T-helper 1 cell (primary cell): ENCODE measurements around the gene OBI1.
A peak's percentile ranks its signal among the peaks of the same experiment; 100 is the strongest.

Experiments used
- DNase-seq, 5 donors: peaks; one replicate each; pipeline ENCODE4 v3.0.0-alpha.2; 2012 to 2020
- total RNA-seq, 4 donors: gene quantifications; one replicate each; lab custom pipeline; 2026; lab: John Stamatoyannopoulos, UW

OBI1 gene, protein sequence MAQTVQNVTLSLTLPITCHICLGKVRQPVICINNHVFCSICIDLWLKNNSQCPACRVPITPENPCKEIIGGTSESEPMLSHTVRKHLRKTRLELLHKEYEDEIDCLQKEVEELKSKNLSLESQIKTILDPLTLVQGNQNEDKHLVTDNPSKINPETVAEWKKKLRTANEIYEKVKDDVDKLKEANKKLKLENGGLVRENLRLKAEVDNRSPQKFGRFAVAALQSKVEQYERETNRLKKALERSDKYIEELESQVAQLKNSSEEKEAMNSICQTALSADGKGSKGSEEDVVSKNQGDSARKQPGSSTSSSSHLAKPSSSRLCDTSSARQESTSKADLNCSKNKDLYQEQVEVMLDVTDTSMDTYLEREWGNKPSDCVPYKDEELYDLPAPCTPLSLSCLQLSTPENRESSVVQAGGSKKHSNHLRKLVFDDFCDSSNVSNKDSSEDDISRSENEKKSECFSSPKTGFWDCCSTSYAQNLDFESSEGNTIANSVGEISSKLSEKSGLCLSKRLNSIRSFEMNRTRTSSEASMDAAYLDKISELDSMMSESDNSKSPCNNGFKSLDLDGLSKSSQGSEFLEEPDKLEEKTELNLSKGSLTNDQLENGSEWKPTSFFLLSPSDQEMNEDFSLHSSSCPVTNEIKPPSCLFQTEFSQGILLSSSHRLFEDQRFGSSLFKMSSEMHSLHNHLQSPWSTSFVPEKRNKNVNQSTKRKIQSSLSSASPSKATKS
- total RNA-seq, result 8.9 to 18.1 (median 16.5) reads per million in 4 donors

DNA sequence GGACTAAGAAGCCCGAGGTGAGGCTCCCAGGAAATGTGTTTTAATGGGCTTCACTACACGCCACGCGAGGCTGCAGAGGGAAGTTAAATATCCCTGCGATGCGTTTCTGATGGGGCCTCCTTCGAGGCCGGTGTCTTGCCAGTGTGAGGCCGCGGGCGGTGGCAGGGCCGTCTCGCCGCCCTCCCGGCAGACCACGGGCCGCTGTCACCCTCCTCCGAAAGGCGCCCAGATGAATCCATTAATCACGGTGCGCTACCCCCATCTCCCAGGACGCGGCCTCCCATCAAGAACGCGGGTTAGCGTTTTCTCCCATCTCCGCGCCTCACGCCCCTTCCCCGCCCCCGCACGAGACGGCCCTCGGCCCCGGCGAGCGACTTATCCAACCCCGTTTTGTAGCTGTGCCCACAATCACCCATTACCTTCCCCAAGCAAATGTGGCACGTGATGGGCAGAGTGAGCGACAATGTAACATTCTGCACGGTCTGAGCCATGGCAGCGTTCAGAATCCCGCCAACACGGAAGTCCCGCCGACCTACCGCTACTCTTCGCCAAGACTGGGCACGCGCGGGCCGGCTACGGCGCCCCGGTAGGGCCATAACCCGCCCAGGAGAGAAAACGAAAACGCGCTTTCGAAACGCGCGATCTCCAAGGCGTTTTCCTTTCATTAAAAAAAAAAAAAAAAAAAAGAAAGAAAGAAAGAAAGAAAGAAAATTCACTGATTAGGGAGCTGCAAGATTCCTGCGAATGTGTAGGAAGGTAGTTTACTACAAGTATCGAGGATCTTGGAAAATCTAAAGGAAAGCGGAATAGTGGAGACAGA, at the start of gene OBI1:
Gene OBI1 (minus strand): TSS at position 526 of the 820 bp plus-strand sequence. CDS start 35 bp downstream, at position 491.
- DNase-seq, result peak; percentile 74 to 88 (median 85)

DNA sequence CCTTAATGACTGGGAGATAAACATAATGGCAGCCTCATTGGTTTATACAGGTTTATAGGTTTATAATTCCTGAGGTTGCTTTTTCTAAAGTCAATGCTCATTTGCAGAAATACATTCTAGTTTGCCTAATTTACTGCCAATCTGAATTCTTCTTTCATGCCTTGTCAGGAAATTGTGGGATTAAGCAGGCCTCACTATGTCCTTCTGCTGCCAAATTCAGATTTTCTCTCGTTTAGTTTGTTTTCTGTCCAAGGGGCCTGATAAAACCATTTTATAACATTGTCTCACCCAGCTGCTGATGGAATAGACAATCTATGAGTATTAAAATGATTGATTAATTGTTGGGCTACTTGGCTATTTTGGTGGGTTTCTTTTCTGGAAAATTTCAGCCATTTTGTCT, 42.4 kb upstream of the OBI1 start:
- DNase-seq, result no peak

DNA sequence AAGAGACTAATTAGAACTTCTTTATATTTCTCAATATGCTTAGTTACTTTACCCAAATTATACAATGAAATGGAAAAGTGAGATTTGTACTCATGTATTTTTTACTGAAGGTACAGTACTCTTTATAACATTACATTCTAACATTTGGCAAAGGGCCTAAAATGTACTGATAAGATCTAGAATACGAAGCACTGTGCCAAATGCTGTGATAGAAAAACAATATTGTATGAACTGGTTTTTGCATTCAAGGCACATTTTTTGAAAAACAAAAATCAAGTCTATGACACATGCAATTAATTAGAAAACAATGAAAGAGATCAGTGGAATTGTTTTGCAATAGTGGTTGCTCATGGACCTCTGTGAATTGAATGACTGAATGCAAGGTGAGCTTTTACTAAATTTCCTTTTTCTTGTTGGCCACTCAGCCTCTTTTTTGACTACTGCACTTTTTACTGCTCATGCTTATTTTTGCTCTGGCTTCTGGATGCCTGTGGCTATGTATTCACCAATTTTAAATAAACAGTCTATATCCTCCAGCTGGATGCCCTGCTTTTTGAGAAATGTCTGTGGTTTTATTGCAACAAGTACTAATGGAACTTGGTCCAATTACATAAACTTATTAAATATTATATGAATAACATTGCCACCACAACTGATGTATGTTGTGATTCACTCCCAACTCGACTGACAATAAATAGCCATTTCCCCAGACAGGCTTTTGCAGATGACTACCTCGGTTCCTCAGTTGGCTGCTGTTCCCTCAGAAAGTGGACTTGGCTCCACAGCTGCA, 41.4 kb upstream of the OBI1 start:
- DNase-seq, result no peak

DNA sequence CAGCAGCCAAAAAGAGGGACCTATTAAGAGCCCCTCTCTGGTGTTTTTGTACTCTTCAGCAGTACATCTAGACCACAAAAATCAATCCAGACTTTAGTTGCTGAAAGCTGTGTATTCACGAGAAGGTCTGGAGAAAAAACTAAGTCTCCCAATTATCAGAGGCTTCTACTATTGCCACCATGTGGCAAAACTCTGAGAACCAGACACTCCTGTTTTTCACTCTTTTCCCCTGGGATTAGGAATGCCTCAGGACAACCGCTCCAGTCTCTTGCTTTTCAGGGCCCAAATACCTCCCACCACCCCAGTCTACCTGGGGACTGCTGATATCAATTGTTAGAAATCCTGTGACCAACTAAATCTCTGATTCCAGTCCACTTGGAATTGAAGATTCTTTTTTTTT, 30.1 kb upstream of the OBI1 start:
- no peak for DNase-seq

DNA sequence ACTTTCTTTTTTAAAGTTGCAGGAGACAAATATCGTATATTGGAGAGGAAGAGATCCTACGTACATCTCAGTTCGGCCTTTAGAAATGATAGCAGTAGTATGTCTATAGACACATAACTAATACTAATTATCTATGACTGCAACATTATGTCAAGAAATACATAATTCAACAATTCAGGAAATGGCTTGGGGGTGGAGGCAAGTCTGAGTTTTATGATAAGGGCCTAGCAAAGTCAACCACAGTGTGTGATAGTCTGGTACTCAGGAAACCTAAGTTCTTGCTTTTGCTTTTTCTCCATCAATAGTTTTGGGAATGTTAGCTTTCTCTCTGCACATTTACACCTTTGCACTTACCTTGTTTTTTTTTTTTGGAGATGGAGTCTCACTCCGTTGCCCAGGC, 27.5 kb upstream of the OBI1 start:
- no peak for DNase-seq

DNA sequence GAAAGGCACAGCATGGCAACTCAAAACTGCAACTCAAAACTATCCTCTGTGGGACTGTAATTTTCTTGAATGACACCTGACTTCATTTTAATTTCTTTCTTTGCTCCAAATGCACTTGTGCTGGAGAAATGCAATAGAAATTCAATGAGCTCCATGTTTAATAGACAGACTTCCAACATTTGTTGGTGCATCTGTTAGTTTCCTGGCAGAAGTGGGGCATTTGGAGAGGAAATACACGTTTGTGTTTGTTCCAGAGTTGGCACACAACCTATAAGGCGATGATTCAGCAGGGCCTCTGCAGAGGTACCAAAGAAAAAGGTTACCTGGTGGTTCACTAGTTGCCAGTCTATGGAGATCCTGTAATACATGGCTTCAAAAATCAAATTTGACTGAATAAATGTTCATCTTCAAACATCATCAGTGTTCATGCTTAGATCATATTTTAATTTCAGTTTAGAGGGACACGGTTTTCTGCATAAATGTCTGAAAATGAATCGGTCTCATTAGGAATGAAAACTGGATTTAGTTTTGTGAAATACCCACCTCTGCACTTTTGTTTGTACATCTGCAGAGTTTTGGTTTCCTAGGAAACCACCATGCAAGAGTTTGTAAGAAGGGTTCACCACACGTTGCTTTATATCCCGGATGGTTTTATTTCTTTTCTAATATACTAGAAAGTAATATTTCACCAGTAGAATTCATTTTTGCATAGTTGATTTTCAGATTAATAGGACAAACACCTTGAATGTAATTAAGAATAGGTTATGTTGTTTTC, 21.8 kb upstream of the OBI1 start:
- DNase-seq, result no peak

DNA sequence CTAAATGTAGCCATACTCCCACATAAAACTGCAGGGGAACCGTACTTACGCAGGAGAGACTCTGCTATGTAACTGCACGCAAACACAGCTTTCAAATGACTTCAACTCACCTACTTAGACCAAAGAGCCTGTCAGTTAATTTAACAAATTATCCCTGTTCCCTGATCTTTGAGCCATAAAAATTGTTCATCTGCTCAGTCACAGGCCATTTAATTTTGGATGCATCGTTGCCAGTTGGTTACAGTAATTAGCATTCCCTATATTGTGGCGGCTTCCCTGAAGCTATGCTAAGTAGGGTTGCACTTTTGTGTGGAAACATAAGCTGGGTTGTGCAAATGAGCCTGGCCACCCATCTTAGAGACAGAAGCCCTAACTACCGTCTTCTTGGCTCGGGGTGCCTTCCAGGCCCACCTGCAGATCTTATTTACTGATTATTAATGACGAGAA, 21.2 kb upstream of the OBI1 start:
- DNase-seq, result no peak

DNA sequence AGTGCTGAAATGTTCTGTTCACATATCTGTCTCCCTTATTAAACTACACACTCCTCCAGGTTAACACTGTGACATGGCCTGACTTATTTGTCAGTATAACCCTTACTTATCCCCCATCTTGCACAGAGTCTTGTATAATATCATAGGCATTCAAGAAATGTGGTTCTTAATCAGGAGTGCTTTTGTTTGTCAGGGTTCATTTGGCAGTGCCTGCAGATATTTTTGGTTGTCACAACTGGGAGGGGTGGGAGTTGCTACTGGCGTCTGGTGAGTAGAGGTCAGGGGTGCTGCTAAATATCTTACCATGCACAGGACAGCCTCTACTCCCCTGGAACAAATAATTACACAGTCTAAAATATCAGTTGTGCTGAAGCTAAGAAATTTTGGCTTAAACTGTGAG, 20.4 kb upstream of the OBI1 start:
- no peak for DNase-seq

DNA sequence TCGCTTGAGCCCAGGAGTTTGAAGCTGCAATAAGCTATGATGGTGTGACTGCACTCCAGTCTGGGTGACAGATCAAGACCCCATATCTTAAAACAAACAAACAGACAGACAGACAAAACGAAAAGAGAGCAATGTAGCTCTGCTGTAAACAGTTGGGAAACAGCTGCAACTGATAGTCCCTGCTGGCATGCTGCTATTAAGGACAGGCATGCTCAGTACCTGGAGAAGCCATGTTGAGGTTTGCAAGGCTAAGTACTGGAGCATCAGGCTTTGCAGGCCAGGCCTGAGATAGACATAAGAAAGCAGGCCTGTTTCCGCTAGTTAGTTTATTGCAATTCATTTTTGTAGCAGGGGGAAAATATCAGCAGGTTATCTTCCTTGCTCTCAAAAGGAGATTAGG, 16.2 kb upstream of the OBI1 start:
- no peak for DNase-seq

DNA sequence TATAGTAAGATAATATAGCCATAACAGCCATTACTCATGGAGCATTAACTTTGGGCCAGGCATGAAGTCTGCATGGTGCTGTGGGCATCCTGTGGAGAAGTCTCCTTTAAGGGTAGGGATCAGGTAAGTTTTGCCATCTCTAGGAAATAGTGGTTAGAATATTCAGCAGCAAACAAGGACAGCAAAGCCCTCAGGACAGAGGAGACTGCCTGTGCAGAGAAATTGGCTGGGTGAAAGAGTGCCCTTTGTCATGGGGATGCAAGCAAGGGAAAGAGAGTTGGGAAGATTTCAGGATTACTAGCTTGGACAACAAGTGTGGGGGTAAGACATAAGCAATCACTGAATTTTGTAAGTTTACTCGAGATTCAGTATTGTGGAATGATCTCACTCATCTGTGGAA, 15.7 kb upstream of the OBI1 start:
- no peak for DNase-seq

DNA sequence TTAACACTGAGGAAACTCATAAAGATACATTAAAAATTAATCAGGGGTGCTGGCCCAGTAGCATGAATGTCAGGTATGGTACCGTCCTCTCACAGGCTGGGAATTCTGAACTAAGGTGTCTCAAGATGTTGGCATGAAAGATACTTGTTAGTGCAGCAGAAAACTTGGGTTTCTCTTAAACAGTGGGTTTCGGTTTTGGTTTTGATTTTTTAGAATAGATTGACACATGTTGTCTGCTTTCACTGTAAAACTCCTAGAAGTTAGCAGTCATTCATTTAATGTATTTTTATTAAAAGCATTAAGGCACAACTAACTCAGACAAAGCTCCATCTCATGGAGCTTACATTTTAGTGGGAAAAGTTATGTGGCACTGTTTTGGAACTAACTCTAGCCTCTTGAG, 3.5 kb upstream of the OBI1 start:
- peak in 1 of 5 donors; percentile 12 for DNase-seq

DNA sequence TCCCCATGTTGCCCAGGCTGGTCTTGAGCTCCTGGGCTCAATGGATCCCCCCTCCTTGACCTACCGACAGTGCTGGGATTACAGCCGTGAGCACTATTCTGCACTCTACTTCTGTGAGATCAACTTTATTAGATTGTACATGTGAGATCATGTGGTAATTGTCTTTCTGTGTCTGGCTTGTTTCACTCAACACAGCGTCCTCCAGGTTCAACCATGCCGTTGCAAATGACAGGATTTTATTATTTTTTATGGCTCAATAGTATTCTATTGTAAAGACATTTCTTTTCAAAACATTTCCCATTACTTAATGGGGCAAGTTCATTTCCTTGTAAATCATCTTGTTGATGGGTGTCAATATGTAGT, 1.5 kb upstream of the OBI1 start:
- DNase-seq, result no peak

DNA sequence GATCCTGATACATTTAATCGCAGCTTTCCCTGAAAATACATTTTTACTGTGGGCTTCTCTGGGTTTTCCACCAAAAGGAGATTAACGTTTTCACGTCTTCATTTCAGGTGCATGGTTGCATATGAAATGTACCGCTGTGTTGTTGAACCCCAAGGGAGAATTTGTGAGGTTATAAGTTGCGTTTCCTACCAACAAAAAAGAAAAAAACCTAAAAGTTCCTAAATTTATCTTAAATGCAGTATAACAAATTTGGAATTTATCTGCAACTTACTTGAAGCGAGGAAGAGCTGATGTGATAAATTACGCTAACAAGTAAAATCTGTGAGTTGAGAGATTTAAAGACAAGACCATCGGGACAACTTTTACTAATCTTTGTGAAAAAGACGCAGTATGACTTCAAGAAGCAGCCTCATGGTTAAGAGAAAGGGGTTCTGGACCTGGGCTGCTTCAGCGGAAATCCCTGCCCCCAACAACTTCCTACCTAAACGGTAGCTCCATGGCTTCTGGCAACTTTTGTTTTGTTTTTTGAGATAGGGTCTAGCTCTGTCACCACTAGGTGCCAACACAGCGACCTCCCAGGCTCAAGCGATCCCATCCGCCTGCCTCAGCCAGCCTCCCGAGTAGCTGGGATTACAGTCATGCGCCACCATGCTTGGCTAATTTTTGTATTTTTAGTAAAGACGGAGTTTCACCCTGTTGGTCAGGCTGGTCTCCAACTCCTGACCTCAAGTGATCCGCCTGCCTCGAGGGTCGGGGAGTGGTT, 958 bp upstream of the OBI1 start:
- peak in 2 of 5 donors; percentile 1 to 19 for DNase-seq

DNA sequence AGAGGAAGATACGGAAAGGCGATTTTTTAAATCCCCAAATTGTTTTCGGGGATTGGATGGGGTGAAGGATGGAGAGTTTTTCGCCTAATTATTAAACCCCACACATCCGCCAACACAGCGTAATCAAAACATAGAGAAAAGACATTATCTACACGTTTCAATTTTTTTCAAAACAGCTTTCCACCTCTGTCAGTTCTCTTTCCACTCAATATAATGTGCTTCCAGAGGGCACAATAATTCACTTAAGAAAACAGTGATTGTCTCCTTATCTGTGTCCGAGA, 435 bp upstream of the OBI1 start:
- DNase-seq, result peak in 1 of 5 donors; percentile 4

DNA sequence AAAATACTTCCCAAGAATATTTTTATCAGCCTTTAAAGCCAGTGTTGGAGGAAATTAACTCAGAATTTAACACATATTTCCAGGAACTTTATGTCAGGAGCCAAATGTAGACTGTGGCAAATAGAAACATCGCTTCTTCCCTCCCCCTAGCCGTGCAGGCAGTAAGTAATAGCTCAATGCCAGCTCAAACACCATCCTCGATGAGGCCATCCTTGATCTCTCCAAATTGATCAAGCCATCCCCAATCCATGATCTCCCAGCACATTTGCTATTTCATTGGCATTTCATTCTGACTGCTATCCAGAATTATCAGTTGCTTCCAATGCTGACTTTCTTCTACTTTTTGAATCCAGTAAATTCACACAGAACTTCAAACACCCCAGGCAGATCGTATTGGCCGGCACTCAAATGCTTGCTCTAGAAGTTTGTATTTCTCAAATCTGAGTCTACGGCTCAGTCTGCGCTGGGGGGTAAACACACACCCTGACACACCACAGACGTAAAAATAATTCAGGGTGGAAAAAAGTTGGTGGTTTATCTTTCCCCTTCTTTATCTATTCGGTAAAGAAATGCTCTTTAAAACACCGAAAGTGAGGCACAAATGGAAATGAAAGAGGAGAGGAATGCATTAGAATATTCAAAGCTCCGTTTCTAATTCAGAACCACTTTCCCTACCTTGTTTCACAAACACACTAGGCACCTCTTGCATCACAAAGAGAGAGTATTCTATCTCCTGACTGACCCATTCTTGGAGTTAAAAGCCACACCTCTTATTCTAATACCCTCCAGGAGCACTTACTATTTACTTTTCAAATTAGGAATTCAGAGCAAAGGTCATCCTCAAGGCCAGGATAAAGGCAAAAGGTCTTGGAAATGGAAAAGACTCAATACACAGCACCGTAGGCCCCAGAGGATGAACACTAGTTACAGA, 991 bp downstream of the OBI1 start:
- DNase-seq, result peak in 1 of 5 donors; percentile 4

DNA sequence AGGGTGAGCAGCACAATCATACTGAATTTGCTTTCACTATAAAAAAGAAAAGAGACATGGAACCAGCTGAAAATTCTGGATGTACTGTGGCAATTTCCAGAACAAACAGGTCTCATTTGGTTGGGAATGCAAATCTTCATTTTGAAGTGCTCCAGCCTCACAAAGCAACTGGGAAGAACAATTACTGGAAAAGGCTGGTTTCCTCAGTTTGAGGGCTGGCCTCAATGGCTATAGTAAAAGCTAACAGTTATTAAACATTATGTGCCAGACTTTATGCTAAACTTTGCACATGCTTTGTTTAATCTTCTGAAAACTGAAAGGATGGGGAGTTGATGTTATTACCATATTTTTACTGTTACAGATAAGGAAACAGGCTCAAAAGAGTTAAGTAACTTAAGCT, 3.0 kb downstream of the OBI1 start:
- no peak for DNase-seq

DNA sequence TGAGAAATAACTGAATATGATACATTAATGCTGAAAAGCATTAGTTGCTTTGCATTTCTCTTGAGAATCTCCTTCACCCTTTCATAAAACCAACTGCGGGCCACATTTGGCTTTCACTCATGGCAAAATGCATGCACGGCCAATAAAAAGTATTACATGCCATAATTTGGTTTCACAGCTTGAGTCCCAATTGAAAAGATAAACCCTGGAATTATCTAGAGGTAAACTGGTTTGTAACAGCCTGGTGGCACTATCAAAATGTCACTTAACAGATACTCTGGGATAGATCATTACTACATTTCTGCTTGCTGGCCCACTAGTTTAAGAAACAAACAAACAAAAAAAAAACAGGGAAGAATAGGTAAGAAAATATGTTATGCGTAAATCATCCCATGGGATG, 3.9 kb downstream of the OBI1 start:
- no peak for DNase-seq

DNA sequence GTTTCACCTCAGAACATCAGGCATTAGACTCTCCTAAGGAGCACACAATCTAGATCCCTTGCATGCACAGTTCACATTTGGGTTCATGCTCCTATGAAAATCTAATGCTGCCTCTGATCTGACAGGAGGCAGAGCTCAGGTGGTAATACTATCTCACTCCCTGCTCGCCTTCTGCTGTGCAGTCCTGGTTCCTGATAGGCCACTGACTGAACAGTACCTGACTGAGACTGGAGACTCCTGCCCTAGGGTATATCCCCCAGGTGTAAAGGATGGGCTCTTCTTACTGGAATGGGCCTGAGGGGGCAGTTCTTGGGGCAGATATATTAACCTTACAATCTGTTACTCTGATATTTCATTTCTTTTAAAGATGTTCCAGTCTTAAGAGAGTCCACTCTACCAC, 6.3 kb downstream of the OBI1 start:
- DNase-seq, result no peak

DNA sequence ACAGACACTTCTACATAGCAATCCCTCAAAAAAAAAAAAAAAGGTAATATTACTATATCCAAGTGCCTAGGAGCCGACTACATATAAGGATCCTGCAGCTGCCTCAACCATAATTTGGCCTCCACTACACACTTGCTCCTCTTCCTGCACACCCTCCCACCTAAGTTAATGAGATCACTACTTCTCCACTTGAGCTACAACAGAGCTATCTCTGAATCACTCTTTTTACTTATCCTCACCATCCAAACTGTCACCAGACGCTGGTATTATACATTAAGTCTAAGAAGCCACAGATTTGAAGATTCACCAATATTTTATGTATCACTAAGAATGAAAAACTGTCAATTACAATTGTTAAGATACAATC, 8.3 kb downstream of the OBI1 start:
- DNase-seq, result no peak
